ENCODE data around the gene C16orf90.

Gene C16orf90

GRCh38 chr16:3536271-3536731, 41.0 kb upstream of the C16orf90 start:
- DNase-seq (ENCODE audit: extremely low read depth, insufficient read length) = no peak
- peaks cover 2% of the 10 kb centered on the region; the same call in 1 of the 2 replicates for H3K36me3 ChIP-seq (ENCODE audit: control insufficient read depth, insufficient read depth, low read length)

DNA sequence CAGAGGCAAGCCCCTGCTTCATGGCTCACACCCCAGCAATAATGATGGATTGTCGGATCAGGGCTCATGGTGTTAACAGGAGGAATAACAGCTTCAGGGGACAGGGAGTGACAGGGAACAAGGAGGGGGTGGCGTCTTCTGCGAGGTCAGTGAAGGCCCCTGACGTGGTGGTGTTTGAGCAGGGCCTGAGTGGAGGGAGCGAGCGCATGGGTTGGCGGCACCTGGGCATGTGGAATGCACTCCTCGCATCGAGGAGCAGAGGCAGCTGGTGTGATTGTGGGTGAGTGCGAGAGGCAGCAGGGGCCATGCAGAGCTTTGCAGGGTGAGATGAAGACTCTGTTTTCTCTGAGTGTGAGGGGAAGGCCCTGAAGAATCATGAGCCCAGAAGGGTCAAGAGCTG, 38.8 kb upstream of the C16orf90 start:
- no peaks in the 10 kb centered on the region for H3K27me3 ChIP-seq (replicated peaks; ENCODE audit: control insufficient read depth, insufficient read depth, low read length)
- no peak for TF ChIP-seq CTCF (IDR thresholded peaks at IDR 0.05; ENCODE audit: insufficient read depth, low read length, poor library complexity, severe bottlenecking)
- H3K4me3 ChIP-seq (replicated peaks; ENCODE audit: low read depth, low read length) = no peak overlapping the region
- H3K36me3 ChIP-seq (ENCODE audit: control insufficient read depth, insufficient read depth, low read length) = peaks cover 3% of the 10 kb centered on the region; the same call in 1 of the 2 replicates
- DNase-seq (ENCODE audit: extremely low read depth, insufficient read length) = no peak

More at GRCh38 chr16:3536271-3536731, 41.0 kb upstream of the C16orf90 start:
- no peak for TF ChIP-seq CTCF (IDR thresholded peaks at IDR 0.05; ENCODE audit: insufficient read depth, low read length, poor library complexity, severe bottlenecking)
- Histone ChIP-seq H3K4me3 (replicated peaks; ENCODE audit: low read depth, low read length) (no peak overlapping the region), H3K27me3 (replicated peaks; ENCODE audit: control insufficient read depth, insufficient read depth, low read length) (no peaks in the 10 kb centered on the region)

- Histone ChIP-seq H3K27me3 (replicated peaks; ENCODE audit: control insufficient read depth, insufficient read depth, low read length) (no peaks in the 10 kb centered on the region), H3K4me3 (replicated peaks; ENCODE audit: low read depth, low read length) (no peak overlapping the region), H3K36me3 (ENCODE audit: control insufficient read depth, insufficient read depth, low read length) (peaks cover 3% of the 10 kb centered on the region)
- TF ChIP-seq CTCF (IDR thresholded peaks at IDR 0.05; ENCODE audit: insufficient read depth, low read length, poor library complexity, severe bottlenecking) = no peak
- no peak for DNase-seq (ENCODE audit: extremely low read depth, insufficient read length)
Observed at GRCh38 chr16:3532741-3533140, 37.5 kb upstream of the C16orf90 start.

DNA sequence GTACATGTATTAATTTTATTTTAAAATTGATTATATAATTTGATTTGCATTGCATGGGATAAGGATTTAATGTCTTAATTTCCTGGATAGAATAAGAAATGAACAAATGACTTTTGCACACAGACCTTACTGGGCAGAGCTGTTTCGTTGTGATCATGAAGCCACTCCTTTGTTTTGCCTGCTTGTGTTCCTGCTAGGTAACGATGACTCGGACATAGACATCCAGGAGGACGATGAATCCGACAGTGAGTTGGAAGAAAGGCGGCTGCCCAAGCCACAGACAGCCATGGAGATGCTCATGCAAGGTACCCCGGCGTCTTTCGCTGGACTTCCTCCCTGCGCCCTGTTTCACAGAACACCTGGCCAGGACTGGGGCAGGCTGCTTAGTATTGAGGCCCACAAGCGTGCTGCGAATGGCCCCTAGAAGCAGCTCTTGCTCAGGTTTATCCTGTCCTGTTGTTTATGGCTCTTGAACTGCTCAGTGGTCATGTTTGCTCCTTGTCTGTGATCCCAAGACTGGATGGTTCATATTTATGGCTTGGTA, 35.2 kb upstream of the C16orf90 start:
- peaks cover 3% of the 10 kb centered on the region for H3K36me3 ChIP-seq (ENCODE audit: control insufficient read depth, insufficient read depth, low read length)
- DNase-seq (ENCODE audit: extremely low read depth, insufficient read length) = no peak
- TF ChIP-seq CTCF (IDR thresholded peaks at IDR 0.05; ENCODE audit: insufficient read depth, low read length, poor library complexity, severe bottlenecking) = no peak
- no peaks in the 10 kb centered on the region for H3K27me3 ChIP-seq (replicated peaks; ENCODE audit: control insufficient read depth, insufficient read depth, low read length)
- no peak overlapping the region for H3K4me3 ChIP-seq (replicated peaks; ENCODE audit: low read depth, low read length)

GRCh38 chr16:3529175-3529574, 33.9 kb upstream of the C16orf90 start:
- H3K36me3 ChIP-seq (ENCODE audit: control insufficient read depth, insufficient read depth, low read length) = peaks cover 3% of the 10 kb centered on the region
- DNase-seq (ENCODE audit: extremely low read depth, insufficient read length) = no peak
- H3K27me3 ChIP-seq (replicated peaks; ENCODE audit: control insufficient read depth, insufficient read depth, low read length) = no peaks in the 10 kb centered on the region
- TF ChIP-seq CTCF (IDR thresholded peaks at IDR 0.05; ENCODE audit: insufficient read depth, low read length, poor library complexity, severe bottlenecking) = no peak
- H3K4me3 ChIP-seq (replicated peaks; ENCODE audit: low read depth, low read length) = no peak overlapping the region

DNA sequence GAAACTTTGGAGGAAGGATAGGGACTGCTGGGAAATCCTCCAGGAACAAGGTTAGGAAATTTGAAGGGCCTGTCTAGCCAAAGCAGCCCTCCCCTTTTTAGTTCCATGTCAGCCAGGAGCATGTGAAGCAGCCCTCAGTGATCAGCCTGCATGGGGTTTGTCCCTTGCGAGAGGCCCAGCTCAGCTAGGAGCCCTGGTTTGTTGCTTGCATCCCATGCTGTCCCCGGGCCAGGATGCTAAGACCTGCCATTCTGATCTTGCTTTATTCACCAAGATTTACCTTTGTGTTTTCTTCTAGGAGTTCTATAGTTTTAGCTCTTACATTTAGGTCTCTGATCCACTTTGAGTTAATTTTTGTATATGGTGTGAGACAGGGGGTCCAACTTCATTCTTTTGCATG, 33.1 kb upstream of the C16orf90 start:
- DNase-seq (ENCODE audit: extremely low read depth, insufficient read length) = no peak
- H3K4me3 ChIP-seq (replicated peaks; ENCODE audit: low read depth, low read length) = no peak overlapping the region
- H3K27me3 ChIP-seq (replicated peaks; ENCODE audit: control insufficient read depth, insufficient read depth, low read length) = no peaks in the 10 kb centered on the region
- no peak for TF ChIP-seq CTCF (IDR thresholded peaks at IDR 0.05; ENCODE audit: insufficient read depth, low read length, poor library complexity, severe bottlenecking)
- peaks cover 3% of the 10 kb centered on the region for H3K36me3 ChIP-seq (ENCODE audit: control insufficient read depth, insufficient read depth, low read length)
